HG02588 (cell line): ENCODE data around the gene CTNNA1.
"Not testable (repeated sequence)": the region's sequence is repeated elsewhere in the genome, so short reads cannot be mapped to it uniquely, and the experiment has no call there.

Source experiments
- ATAC-seq: cut with Tn5 transposase; IDR thresholded peaks from one replicate; pipeline ENCODE4 v1.9.1; 2021; ENCODE audit warnings: mild to moderate bottlenecking, moderate library complexity; ENCODE audit not compliant: unreplicated experiment

The CTNNA1 gene

DNA sequence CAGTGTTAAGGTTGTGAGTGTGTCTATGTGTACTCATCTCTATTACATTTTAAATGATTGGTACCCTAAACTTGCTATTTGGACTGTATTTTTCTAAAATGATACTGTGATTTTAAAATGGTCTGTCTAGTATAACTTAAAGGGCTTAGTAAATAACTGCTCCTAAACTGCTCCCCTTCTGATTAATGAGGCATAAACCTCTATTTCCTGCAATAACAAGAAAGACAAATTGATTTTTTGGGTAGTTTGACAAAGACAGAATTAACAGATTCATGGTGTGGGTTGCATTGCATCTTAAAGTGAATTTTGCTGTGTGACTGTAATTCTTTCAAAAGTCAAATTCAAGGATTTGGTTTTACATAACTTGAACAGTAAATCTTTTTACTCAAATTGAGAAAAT is 130.0 kb downstream of the CTNNA1 start:
- no peak for ATAC-seq

DNA sequence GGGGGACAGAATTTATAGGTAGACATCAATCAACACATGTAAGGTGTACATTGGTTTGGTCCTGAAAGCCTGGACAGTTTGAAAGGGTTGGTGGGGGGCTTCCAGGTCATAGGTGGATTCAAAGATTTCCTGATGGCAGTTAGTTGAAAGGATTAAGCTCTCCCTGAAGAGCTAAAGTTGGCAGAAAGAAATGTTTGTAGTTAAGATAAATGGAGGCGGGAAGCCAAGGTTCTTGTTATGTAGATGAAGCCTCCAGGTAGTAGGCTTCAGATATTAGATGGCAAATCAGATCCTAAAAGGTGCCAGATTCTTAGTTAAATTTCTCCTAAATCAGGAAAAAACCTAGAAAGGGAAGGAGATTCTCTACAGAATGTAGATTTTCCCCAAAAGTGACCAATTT is 130.9 kb downstream of the CTNNA1 start:
- ATAC-seq: no peak

DNA sequence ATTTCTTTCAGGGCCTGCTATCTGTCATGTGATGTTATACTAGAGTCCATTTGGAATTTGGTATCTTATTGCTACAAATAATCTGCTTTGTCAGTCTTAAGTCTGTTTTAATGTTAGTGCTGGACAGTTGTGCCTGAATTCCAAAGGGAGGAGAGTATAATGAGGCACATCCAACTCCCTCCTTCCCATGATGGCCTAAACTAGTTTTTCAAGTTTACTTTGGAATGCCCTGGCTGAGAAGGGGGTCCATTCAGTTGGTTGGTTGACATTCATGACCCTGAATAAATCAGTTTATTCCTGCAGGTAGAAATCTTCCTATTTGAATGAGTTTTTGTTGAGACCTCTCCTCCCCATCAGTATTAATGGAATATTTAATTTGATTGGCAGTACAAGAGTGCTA is 131.3 kb downstream of the CTNNA1 start:
- ATAC-seq: no peak

DNA sequence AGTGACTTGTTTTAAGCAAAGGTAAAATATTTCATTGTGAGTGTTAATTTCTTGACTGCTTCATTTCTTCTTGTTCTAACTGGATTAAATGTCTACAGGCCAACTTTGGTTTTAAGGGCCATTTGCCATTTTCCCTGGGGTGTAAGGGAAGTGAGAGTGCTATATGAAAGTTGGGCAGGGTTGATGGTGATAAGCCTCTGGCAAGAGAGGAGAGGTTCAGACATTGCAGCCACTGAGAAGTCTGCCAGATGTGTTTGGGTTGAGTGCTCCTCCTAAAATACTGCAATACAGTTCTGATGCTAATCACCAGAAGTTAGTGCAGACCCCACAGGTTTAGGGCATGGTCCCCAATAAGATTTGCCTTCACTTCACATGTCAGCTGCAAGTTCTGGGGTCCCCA is 136.8 kb downstream of the CTNNA1 start:
- ATAC-seq: no peak

DNA sequence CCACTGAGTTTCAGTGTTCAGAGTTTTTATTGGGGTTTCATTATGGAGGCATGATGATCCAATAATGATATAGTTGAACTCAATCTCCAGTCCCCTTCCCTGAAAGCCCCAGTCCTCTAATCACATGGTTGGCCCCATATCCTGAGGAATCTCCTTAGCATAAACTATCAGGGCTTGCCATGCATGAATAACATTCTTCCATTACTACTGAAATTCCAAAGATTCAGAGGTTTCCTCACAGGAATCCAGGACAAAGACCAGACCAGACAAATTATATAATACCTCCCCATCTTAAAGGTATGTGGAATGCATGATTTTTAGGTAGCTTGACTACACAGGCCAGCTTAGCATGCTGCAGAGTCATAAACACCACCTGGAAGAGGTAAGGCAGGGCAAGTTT is 137.4 kb downstream of the CTNNA1 start:
- no peak for ATAC-seq

DNA sequence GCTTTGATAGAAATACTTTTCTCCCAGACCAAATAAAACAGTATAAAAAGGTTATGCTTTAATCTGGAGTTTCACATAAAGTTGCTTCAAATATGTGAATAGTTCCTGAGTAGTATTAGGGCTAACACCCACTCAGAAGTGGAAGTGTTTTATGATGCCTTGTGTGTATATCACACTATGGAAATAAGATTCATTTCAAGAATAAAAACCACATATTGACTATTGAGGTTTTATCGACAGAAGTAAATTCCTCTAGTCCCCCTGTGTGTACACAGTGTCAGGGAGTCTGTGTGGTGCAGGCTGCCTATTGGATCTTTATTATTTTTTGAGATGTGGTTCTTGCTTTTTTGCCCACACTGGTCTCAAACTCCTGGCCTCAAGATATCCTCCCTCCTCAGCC is 142.7 kb downstream of the CTNNA1 start:
- no peak for ATAC-seq

DNA sequence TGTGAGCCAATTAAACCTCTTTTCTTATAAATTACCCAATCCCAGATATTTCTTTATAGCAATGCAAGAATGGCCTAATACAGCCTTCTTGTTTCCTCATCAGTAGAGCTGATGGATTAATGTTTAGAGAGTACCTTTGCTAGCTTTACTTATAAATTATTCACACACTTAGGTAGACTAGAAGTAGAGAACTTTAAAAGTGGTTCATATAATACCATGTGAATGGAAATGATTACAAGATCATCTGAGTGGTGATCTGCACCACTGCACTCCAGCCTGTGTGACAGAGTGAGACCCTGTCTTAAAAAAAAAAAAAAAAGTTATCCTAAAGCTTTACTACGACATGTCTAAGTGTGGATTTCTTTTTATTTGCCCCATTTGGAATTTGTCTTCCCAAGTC is 145.1 kb downstream of the CTNNA1 start:
- ATAC-seq: no peak

DNA sequence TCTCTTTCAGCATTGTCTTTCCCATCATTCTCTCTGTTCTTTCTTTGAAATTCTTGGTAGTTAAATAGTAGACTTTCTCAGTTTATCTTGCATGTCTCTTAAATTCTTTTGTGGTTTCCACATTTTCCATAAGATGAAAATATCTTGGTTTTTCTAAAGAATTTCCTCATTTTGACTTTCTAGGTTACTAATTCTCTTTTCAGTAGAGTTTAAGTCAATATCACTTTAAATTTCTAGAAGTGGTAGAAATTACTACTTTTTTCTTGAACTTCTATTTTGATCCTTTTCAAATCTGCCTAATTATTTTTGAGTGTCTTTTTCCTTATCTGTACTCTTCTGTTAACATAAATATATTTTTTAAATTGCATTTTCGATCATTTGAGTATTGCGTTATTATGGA is 145.5 kb downstream of the CTNNA1 start:
- no peak for ATAC-seq

DNA sequence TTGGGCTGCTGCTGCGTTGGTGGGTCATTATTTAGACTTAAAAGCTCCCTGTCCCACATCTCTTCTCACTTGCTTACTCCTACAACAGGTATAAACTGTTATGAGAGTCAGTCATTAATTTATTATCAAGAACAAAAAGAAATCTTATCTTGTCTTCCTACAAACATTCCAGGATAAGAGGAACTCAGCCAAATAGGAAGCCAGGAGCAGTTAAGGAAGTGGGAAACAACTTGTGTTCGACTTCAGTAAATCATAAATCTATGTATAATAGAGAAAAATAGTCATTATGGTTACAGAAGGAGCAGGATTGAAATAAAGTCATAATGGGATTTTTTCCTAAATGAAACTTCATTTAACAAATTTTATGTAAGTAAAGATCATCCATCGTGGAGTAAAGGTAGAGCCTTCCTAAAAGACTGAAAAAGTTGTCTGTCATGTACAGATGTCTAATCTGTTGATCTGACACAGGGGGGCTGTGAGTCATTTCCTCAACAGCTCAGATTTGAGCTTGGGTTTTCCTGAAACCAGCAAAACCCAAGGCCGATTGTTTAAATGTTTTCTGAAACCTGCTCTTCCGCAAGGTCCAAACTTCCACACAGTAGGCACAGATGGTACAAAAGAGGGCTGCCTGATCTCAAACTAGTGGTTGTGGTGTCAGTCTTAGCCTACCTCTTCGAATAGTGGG is 147.2 kb downstream of the CTNNA1 start:
- ATAC-seq: no peak

DNA sequence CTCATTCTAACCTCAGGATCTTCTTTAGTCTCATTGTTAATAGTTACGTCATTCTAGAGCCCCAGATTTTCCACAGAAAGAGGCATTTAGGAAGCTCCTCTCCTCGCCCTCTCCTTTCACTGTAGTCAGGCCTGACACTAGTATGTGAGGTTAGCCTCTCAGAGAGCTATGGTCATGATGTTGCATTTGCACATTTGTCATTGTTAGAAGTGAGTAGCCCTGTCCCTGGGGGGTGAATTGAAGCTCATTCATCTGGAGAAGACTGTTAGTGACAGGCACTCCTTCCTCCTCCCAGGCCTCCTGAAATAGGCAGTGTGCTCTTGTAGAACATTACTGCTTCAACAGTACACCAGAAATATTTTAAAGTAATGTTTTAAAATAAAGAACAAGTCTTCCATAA is 148.5 kb downstream of the CTNNA1 start:
- ATAC-seq: no peak

DNA sequence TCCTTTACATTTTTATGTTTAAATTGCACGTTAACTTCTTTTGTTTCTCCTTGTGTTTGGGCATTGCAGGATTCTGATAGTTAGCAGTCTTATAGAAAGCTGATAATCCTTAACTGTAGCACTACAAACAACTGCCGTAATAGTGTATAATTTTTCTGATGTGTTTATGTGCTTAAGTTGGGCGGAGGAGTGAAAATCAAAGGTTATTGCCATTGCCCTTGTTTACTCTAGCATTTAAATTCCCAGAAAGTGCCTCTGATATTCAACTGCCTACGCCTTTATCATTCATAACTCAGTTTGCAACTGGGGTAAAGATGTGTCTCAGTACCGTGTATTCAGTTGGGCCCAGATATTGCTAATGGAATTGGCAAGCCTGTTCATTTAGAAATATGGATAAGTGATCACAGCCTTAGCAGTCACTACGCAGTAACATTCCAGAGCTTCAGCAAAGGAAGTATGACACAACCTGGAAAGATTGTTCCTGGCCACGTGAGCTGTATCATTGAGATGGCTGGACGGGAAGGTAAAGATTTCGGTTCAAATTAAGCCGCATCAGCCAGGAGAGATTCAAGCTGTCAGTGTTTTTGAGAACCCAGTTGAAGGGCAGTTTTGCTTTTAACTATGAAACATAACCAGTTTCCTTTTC is 150.0 kb downstream of the CTNNA1 start:
- no peak for ATAC-seq

DNA sequence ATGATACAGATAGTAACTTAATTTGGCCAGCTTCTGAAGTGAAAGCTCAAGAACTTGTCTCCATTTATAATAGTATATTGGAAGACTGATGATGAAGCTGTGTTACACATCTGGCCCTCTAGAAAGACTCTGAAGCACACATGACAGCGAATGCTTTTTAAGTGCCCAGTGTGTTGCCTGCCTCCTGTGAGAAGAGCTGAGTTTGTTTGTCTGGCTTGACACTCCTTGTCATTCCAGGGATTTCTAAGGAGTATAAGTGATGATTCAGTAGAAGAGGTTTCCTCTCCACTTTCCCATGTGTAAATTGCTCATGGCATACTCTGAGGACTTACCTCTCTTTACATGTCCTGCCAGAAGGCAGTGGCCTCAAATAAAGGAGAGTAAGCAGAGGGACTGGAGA is 152.3 kb downstream of the CTNNA1 start:
- no peak for ATAC-seq

DNA sequence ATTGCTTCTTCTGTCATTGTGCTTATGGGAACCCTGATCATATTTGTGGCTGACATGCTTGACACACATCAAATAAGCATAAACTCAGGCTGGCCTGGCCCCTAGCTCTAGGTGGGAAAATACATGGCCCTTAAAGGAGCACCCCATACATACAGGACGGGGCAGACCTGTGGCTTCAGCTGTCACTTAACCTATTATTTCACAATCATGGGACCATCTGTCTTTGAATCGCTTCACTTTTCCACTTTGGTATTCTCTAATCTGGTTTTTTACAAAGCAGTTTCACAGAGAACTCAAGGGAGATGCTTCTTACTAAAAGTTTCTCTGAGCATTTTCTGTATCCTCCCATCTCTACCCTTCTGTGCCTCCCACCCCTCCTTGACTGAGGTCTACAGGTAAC is 156.5 kb downstream of the CTNNA1 start:
- no peak for ATAC-seq

DNA sequence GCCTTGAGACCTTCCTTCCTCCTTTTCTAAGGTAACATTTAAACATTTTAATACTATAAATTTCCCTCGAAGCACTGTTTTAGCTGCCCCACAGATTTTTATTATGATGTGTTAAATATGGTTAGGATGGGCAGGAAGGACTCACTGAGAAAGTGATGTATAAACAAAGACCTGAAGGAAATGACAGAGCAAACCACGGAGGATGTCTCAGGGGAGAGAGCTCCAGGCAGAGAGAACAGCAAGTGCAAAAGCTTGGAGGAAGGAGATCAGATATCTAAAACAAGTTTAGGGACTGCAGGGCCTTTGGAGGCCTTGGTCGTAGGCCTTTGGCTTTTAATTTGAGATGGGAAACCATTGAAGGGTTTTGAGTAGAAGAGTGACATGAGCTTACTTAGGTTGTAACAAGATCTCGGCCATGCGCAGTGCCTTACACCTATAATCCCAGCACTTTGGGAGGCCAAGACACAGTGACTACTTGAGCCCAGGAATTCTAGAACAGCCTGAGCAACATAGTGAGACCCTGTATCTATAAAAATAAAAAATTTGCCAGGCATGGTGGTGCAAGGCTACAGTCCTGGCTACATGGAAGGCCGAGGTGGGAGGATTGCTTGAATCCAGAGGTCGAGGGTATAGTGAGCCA is 157.4 kb downstream of the CTNNA1 start:
- ATAC-seq: no peak

DNA sequence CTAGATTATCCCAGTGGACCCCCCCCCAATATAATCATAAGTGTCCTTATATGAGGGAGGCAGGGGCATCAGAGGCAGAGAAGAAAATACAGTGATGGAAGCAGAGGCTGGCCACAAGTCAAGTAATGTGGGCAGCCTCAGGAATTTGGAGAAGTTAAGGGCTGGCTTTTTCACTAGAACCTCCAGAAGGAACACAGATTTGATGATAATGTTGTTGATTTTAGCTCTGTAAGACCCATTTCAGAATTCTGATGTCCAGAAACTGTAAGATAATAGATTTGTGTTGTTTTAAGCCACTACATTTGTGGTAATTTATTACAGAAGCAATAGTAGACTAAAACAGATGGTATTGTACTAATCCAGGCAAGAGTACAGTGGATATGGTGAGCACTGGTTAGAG is 158.2 kb downstream of the CTNNA1 start:
- ATAC-seq: no peak

DNA sequence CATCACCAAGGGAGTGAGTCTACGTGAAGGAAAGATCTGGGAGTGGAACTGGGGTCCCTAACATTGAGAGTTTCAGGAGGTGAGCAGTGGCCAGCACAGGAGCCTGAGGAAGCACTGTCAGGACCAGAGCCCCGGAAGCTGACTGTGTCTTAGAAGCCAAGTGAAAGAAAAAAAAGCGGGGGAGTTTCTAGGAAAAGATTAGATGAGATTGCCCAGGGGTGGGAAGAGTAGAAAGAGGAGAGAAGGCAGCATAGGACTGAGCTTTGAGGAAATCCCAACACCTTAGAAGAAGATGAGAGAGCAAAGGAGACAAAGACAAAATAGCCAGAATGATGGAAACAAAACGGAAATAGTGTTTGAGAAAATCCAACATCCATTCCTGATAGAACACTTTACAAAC is 158.9 kb downstream of the CTNNA1 start:
- no peak for ATAC-seq

DNA sequence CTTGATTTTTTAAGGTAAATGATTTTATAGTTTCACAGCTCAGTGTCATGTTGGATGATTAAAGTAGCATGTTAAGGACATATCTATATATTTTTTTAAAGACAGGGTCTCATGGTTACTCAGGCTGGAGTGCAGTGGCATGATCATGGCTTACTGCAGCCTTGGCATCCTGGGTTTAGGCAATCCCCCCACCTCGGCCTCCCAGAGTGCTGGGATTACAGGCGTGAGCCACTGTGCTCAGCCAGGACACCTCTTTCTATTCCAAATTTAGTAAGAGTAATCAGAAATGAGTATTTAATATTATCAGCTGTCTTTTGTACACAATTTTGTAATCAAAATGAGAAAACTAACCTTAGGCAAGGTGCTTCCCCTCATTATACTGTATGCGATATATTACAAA is 160.5 kb downstream of the CTNNA1 start:
- ATAC-seq: no peak

DNA sequence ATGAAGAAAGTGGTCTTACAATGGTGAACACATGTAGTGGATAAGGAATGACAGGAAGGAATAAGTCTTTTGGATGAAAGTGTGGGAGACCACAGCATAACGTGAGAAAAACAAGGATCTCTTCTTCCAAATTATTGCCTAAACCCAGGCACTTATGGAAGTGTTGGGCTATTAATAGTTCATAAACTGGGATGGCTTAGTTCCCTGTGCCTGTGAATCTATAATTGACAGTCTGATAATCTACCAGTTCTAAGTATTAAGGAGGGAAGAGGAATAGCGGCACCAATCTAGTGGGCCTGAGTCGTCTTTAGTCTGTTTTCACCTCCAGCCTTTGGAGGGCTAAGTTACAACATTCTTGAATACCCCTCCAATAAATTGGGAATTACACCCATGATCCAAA is 161.1 kb downstream of the CTNNA1 start:
- no peak for ATAC-seq

DNA sequence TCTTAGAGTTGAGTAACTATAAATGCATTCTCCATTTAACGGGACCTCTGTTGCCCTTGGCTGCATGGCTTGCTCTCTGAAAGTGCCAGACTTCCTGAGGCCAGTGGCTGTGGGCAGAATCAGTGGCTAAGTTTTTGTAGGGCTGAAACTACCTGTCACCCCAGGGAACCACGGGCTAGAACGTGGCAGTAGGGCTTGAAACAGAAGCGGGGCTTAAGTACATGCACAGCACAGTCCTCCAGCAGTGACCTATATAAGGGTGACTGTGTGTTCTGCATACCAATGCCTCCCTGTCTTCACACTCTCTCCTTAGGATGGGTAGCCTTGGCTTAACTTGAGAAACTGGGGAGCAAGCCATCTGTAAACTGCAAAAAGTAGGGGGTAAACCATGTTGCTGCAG is 165.5 kb downstream of the CTNNA1 start:
- no peak for ATAC-seq

DNA sequence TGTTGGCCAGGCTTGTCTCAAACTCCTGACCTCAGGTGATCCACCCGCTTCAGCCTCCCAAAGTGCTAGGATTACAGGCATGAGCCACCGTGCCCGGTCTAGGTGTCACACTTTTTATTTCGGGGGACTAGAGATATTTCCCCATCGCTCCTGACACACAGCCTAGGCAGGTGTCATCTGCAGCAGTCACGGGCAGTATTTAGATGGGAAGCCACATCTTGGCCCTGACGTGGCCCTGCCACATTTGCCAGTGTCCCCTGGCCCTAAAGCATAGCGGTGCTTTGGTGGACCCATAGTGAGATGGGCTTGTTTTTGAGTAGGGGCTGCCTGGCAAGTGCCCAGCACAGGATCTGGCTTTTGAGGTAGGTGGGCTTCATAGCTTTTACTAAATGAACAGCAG is 167.0 kb downstream of the CTNNA1 start:
- no peak for ATAC-seq

DNA sequence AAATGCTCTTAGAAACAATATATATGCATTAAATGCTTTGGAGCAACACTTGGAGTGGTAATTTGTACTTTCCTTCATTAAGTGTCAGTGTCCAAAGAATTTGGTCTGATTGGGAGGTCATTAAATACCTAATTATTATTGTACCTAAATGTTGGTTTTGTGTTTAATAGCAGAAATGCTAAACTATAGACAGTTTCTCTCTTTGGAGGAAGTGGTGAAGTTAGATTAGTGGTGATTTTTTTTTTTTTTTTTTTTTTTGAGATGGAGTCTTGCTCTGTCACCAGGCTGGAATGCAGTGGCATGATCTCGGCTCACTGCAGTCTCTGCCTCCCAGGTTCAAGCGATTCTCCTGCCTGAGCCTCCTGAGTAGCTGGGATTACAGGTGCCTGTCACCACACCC is 168.1 kb downstream of the CTNNA1 start:
- not testable (repeated sequence) for ATAC-seq

DNA sequence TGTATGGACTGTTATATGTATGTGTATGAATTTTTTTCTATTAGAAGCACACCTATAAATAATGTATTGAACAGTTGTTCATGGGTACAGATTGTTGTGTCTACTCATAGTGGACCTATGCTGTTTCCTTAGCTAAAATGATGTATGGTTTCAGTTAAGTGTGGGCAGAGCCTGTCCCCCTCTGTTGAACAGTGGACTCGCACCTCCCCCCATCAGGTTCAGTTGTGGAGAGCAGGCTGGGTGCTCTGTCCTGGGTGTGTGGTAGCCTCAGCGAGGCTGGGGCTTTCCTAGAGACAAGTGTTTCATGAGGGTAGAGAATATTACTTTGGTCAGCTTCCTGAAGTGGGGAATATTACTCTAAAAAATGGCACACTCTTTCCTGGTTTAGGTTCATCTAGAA is 169.3 kb downstream of the CTNNA1 start:
- ATAC-seq: no peak
